SK-N-SH (cell line): ENCODE results near the gene MINDY2. TPM values are rescaled to one million over a fixed set of nuclear protein-coding genes. Genes with fewer than 3 reads are reported as not detected.
"Not testable (repeated sequence)": the region's sequence is repeated elsewhere in the genome, so short reads cannot be mapped to it uniquely, and the experiment has no call there.

Experiments used
- CTCF ChIA-PET: fragments of 300-600, 350-600 bp; formaldehyde crosslinking; extraction: SDS; loops from one replicate; lab custom pipeline; 2021; lab: Yijun Ruan, JAX
- POLR2A ChIA-PET: fragments of 350-600 bp; sonication (Branson Sonifier 250); formaldehyde crosslinking; extraction: SDS; loops from one replicate; lab custom pipeline; 2020; ENCODE audit warnings: antibody characterized with exemption, inconsistent platforms; lab: Yijun Ruan, JAX
- DNase-seq: peaks from one replicate; pipeline ENCODE4 v3.0.0; 2012
- H2AFZ ChIP-seq: fragments of 200-600 bp; sonication (generic); 2 replicates; pipeline ENCODE4 v1.8.1; 2016; ENCODE audit warnings: antibody characterized with exemption, mild to moderate bottlenecking, low read depth
- H3F3A ChIP-seq: fragments of 200-600 bp; sonication (generic); replicated peaks from 2 replicates; pipeline ENCODE3; 2016; ENCODE audit warnings: antibody characterized with exemption, mild to moderate bottlenecking; ENCODE audit not compliant: insufficient read depth
- H3K27ac ChIP-seq, 2 experiments: fragments of 200-500 bp in 1 of 2; fragments of 200-600 bp in 1 of 2; sonication (Bioruptor generic) in 1 of 2; sonication (generic), shearing (Covaris generic) in 1 of 2; 2 replicates each; pipeline versions ENCODE4 v1.5.1 to v1.6.1; 2014 to 2016; ENCODE audit warnings: low read depth in 2 of 2, inconsistent platforms in 1 of 2, low read length in 1 of 2, mild to moderate bottlenecking in 1 of 2, mixed read lengths in 1 of 2
- H3K27me3 ChIP-seq: fragments of 200-600 bp; sonication (generic), shearing (Covaris generic); 2 replicates; pipeline ENCODE4 v1.6.1; 2016; ENCODE audit warnings: mixed run types; ENCODE audit not compliant: insufficient read depth
- H3K36me3 ChIP-seq, 2 experiments: fragments of 200-500 bp in 1 of 2; fragments of 200-600 bp in 1 of 2; sonication (Bioruptor generic) in 1 of 2; sonication (generic) in 1 of 2; replicated peaks in 1 of 2; 2 replicates each; pipeline versions ENCODE3 to v1.5.1; 2014 to 2016; ENCODE audit warnings: low read length in 1 of 2, mild to moderate bottlenecking in 1 of 2; ENCODE audit not compliant: insufficient read depth in 2 of 2, control insufficient read depth in 1 of 2
- H3K4me1 ChIP-seq, 2 experiments: fragments of 200-500 bp in 1 of 2; fragments of 200-600 bp in 1 of 2; sonication (Bioruptor generic) in 1 of 2; sonication (generic), shearing (Covaris generic) in 1 of 2; 2 replicates each; pipeline versions ENCODE4 v1.5.1 to v1.6.1; 2014 to 2016; ENCODE audit warnings: low read depth in 1 of 2, low read length in 1 of 2, mixed run types in 1 of 2; ENCODE audit not compliant: insufficient read depth in 2 of 2, control insufficient read depth in 1 of 2
- H3K4me2 ChIP-seq: fragments of 200-600 bp; sonication (generic), shearing (Covaris generic); 2 replicates; pipeline ENCODE4 v1.6.1; 2017; ENCODE audit warnings: mixed run types
- H3K4me3 ChIP-seq, 2 experiments: fragments of 200-500 bp in 1 of 2; fragments of 200-600 bp in 1 of 2; sonication (Bioruptor generic) in 1 of 2; sonication (generic), shearing (Covaris generic) in 1 of 2; 2 replicates each; pipeline versions ENCODE4 v1.5.1 to v1.8.1; 2014 to 2016; ENCODE audit warnings: low read depth in 2 of 2, inconsistent platforms in 1 of 2, low read length in 1 of 2, mild to moderate bottlenecking in 1 of 2, mixed read lengths in 1 of 2, moderate library complexity in 1 of 2
- H3K79me2 ChIP-seq: fragments of 200-600 bp; sonication (generic); 2 replicates; pipeline ENCODE4 v1.8.1; 2017; ENCODE audit warnings: mild to moderate bottlenecking; ENCODE audit not compliant: insufficient read depth
- H3K9ac ChIP-seq: fragments of 200-600 bp; sonication (generic); 2 replicates; pipeline ENCODE4 v1.6.1; 2017; ENCODE audit warnings: mixed run types
- H3K9me2 ChIP-seq: fragments of 200-600 bp; sonication (generic); 2 replicates; pipeline ENCODE4 v1.6.1; 2017; ENCODE audit warnings: mixed run types
- H3K9me3 ChIP-seq: fragments of 200-600 bp; sonication (generic); 2 replicates; pipeline ENCODE4 v1.6.1; 2017; ENCODE audit warnings: mixed run types, mild to moderate bottlenecking, moderate library complexity
- H4K20me1 ChIP-seq: fragments of 200-600 bp; sonication (generic); 2 replicates; pipeline ENCODE4 v1.6.1; 2017; ENCODE audit warnings: mild to moderate bottlenecking, mixed run types; ENCODE audit not compliant: insufficient read depth
- CHD2 ChIP-seq: fragments of 150-350 bp; IDR thresholded peaks from 2 replicates; pipeline ENCODE4 v1.6.1; 2018; ENCODE audit warnings: low read length; ENCODE audit not compliant: partially characterized antibody
- FOXM1 ChIP-seq: IDR thresholded peaks from 2 replicates; pipeline ENCODE4 v1.4.0; 2012; ENCODE audit warnings: low read depth, mild to moderate bottlenecking
- GABPA ChIP-seq: IDR thresholded peaks from 2 replicates; pipeline ENCODE4 v1.4.0; 2012; ENCODE audit warnings: low read depth, mild to moderate bottlenecking
- JUND ChIP-seq: IDR thresholded peaks from 2 replicates; pipeline ENCODE4 v1.4.0; 2012
- MEF2A ChIP-seq: IDR thresholded peaks from 2 replicates; pipeline ENCODE4 v1.4.0; 2012; ENCODE audit warnings: low read depth, borderline replicate concordance
- POLR2AphosphoS5 ChIP-seq: IDR thresholded peaks from 2 replicates; pipeline ENCODE4 v1.6.1; 2012; ENCODE audit warnings: low read depth, low read length
- RFX5 ChIP-seq: IDR thresholded peaks from 2 replicates; pipeline ENCODE4 v1.6.1; 2012; ENCODE audit warnings: mild to moderate bottlenecking, improper control_type of control experiment, low read length
- RXRA ChIP-seq: IDR thresholded peaks from 2 replicates; pipeline ENCODE4 v1.4.0; 2012; ENCODE audit warnings: low read depth, mild to moderate bottlenecking, borderline replicate concordance
- TCF12 ChIP-seq: IDR thresholded peaks from 2 replicates; pipeline ENCODE4 v1.4.0; 2012
- YY1 ChIP-seq: IDR thresholded peaks from 2 replicates; pipeline ENCODE4 v1.4.0; 2012; ENCODE audit warnings: low read depth, mild to moderate bottlenecking
- WGBS: methylation state at CpG from one replicate; pipeline ENCODE4 v1.1.6; 2017; ENCODE audit warnings: low lambda C conversion rate; 5-methylcytosine and 5-hydroxymethylcytosine counted together
- polyA plus RNA-seq, 3 experiments: library from polyadenylated mRNA; depleted of rRNA; stranded (reverse); fragments of >200 nt; gene quantifications; 2 replicates each; pipeline ENCODE4 v1.2.3, GENCODE V29; 2012
- TF ChIP-seq, protein P1 (sequence below): fragments of 150-350 bp; IDR thresholded peaks from 2 replicates; pipeline ENCODE4 v1.6.1; 2017; ENCODE audit warnings: antibody characterized with exemption, low read length, low read depth, borderline replicate concordance
- TF ChIP-seq, protein P2 (sequence below): IDR thresholded peaks from 2 replicates; pipeline ENCODE4; 2012
- TF ChIP-seq, protein P3 (sequence below): IDR thresholded peaks from 2 replicates; pipeline ENCODE4 v1.4.0; 2012; ENCODE audit warnings: low read depth, borderline replicate concordance

The MINDY2 gene
- polyA plus RNA-seq, 1 of the 3 experiments (the other 2 are of a cell fraction), result 1.0 TPM

DNA sequence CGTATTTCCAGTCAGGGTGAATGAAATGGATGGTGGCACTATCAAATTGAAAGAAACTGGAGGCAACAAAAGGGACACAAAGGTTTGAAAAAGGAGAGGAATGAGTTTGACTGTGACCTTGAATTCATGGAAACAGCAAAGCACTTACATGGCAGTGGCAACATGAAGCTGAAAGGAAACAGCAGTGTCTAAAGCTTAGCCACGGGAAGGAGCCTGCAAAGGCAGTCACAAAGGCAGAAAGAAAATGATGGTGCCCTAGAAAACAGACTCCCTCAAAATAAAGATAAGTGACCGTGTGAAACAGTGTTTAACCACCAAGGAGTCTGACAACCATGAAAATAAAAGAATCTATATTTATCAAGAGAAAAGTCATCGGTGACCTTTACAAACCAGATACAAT is 111.1 kb downstream of the MINDY2 start:
- no peak for TF ChIP-seq MEF2A
- no peak for TF ChIP-seq RXRA
- TF ChIP-seq YY1, result no peak
- TF ChIP-seq FOXM1, result no peak
- TF ChIP-seq, protein P1, sequence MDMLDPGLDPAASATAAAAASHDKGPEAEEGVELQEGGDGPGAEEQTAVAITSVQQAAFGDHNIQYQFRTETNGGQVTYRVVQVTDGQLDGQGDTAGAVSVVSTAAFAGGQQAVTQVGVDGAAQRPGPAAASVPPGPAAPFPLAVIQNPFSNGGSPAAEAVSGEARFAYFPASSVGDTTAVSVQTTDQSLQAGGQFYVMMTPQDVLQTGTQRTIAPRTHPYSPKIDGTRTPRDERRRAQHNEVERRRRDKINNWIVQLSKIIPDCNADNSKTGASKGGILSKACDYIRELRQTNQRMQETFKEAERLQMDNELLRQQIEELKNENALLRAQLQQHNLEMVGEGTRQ, result no peak
- TF ChIP-seq CHD2, result no peak
- TF ChIP-seq, protein P2, sequence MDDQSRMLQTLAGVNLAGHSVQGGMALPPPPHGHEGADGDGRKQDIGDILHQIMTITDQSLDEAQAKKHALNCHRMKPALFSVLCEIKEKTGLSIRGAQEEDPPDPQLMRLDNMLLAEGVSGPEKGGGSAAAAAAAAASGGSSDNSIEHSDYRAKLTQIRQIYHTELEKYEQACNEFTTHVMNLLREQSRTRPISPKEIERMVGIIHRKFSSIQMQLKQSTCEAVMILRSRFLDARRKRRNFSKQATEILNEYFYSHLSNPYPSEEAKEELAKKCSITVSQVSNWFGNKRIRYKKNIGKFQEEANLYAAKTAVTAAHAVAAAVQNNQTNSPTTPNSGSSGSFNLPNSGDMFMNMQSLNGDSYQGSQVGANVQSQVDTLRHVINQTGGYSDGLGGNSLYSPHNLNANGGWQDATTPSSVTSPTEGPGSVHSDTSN, result no peak
- TF ChIP-seq GABPA, result no peak
- no peak for TF ChIP-seq JUND
- no peak for TF ChIP-seq RFX5
- TF ChIP-seq, protein P3, sequence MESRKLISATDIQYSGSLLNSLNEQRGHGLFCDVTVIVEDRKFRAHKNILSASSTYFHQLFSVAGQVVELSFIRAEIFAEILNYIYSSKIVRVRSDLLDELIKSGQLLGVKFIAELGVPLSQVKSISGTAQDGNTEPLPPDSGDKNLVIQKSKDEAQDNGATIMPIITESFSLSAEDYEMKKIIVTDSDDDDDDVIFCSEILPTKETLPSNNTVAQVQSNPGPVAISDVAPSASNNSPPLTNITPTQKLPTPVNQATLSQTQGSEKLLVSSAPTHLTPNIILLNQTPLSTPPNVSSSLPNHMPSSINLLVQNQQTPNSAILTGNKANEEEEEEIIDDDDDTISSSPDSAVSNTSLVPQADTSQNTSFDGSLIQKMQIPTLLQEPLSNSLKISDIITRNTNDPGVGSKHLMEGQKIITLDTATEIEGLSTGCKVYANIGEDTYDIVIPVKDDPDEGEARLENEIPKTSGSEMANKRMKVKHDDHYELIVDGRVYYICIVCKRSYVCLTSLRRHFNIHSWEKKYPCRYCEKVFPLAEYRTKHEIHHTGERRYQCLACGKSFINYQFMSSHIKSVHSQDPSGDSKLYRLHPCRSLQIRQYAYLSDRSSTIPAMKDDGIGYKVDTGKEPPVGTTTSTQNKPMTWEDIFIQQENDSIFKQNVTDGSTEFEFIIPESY, result no peak
- TF ChIP-seq TCF12, result no peak
- no peak for TF ChIP-seq POLR2AphosphoS5
- TF ChIP-seq, all 33 proteins: peak for 0
- peaks cover 57 to 87% of the 10 kb centered on the region in 2 experiments for H3K36me3 ChIP-seq

DNA sequence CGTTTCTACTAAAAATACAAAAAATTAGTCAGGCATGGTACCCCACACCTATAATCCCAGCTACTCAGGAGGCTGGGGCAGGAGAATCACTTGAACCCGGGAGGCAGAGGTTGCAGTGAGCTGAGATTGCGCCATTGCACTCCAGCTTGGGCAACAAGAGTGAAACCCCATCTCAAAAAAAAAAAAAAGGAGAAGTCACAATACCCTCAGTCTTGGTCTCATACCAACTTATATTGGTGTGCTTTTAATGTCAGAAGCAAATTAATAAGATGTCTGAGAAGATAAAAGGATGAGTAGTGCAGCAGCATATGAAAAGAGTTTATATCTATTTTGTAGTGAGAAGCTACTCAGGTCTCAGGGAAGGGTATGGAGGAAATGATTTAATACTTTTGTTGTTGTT is 112.8 kb downstream of the MINDY2 start:
- H3K27me3 ChIP-seq, H3K4me3 ChIP-seq, CTCF ChIA-PET, POLR2A ChIA-PET, H3F3A ChIP-seq, H3K27ac ChIP-seq, H3K79me2 ChIP-seq, H3K9me3 ChIP-seq, H3K4me2 ChIP-seq, H4K20me1 ChIP-seq, H3K9ac ChIP-seq, H3K4me1 ChIP-seq, DNase-seq, H3K9me2 ChIP-seq, H2AFZ ChIP-seq: not testable (repeated sequence)
- peaks cover 62 to 87% of the 10 kb centered on the region in 2 experiments for H3K36me3 ChIP-seq
- 92% methylated on average over 3 of the region's 3 CpGs for WGBS

More for the DNA sequence above, 111.1 kb downstream of the MINDY2 start:
- H3K9me3 ChIP-seq, result no peaks in the 10 kb centered on the region
- CTCF ChIA-PET, result no interaction called here
- H3K4me2 ChIP-seq, result no peak overlapping the region
- no peak for DNase-seq
- POLR2A ChIA-PET, result no interaction called here
- no peaks in the 10 kb centered on the region for H3K9me2 ChIP-seq
- H3K79me2 ChIP-seq, result no peaks in the 10 kb centered on the region
- H2AFZ ChIP-seq, result no peak overlapping the region
- H3K4me1 ChIP-seq, result no peaks in the 10 kb centered on the region
- H3K9ac ChIP-seq, result no peak overlapping the region
- no peak overlapping the region for H3K4me3 ChIP-seq
- peaks cover 5% of the 10 kb centered on the region for H3F3A ChIP-seq
- H3K27ac ChIP-seq, result no peak overlapping the region
- WGBS, result 95% methylated on average over 4 of the region's 4 CpGs
- no peaks in the 10 kb centered on the region for H3K27me3 ChIP-seq
- no peaks in the 10 kb centered on the region for H4K20me1 ChIP-seq
